Adipose tissue (tissue), 3 donors: ENCODE measurements around the gene CEP128. TPM values are rescaled to one million over a fixed set of nuclear protein-coding genes. Genes with fewer than 3 reads are reported as not detected.

Source experiments
- H3K27ac ChIP-seq: one replicate; pipeline ENCODE4 v1.5.1; 2013; ENCODE audit warnings: low read depth, low read length
- WGBS, 3 donors: extraction: QIAGEN DNeasy Blood & Tissue Kit; methylation state at CpG; one replicate each; pipeline ENCODE4 v1.1.7; 2013; 5-methylcytosine and 5-hydroxymethylcytosine counted together
- polyA plus RNA-seq, 3 donors: library from polyadenylated mRNA; stranded (reverse); fragments of 200-250 nt; gene quantifications; one replicate each; pipeline ENCODE4 v1.2.3, GENCODE V29; 2013
- donor health status: healthy with polysubstance abuse.
- donor health status: Bipolar disorder and iron deficiency.
- donor health status: healthy.

CEP128 gene
- polyA plus RNA-seq, 3 donors = 0.64 to 1.9 (median 1.9) TPM

DNA sequence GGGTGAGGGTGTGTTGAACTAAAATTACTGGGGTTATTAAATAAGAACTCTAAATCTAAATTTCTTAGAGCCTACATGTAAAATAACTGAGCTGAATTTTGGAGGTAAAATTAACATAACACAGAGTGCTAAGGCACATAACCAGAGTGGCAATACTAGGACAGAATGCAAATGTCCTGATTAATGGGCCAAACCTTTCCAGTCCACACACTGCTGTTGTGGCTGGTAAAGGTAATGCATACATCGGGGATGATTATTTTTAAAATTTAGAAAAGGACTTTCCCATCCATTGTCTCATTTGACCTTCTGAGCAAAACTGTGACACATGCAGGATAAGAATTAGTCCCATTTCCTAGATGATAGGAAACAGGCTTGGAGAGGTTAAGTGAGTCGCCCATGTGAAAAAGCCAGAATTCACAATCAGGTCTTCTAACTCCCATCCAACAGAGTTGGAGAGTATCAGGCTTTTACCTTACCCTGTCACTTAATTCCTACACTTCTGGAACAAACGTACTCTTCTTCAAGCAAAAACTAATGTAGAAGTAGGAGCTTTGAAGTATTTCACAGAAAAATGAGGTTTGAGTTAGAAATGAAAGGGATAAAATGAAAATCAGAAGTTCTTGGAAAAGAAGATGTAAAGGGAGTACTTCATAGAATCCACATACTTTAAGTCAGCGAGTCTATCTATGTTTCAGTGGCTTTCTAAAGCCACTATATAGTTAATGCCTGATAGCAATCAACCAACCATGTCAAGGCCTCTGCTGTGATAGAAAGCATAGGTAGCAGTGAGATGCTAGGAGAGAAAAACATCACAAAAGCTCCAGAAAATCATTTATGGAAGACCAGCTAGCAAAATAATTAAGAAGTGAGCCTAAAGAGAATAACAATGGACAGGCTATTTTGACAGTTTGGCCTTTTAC is 395.3 kb downstream of the CEP128 start:
- no peak overlapping the region for H3K27ac ChIP-seq
- WGBS, 3 donors = 83 to 88% (median 84%) methylated on average over 4 of the region's 4 CpGs

DNA sequence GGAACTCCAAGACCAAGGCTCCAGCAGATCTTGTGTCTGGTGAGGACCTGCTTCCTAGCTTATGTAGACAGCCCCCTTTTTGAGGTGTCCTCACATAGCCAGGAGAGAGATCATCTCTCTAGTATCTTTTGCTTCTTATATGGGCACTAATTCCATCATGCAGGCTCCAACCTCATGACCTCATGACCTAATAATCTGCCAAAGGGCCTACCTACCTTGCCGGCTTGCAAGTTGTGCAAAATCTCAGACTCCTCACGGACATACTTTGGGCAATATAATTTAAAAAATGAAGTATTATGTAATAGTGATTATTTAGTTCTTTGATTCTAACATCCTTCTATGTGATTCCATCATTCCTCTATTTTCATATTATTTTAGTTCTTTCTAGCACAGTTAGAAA is 397.2 kb downstream of the CEP128 start:
- no peak overlapping the region for H3K27ac ChIP-seq
- 91 to 94% (median 94%) methylated on average over 2 of the region's 2 CpGs for WGBS, 3 donors

DNA sequence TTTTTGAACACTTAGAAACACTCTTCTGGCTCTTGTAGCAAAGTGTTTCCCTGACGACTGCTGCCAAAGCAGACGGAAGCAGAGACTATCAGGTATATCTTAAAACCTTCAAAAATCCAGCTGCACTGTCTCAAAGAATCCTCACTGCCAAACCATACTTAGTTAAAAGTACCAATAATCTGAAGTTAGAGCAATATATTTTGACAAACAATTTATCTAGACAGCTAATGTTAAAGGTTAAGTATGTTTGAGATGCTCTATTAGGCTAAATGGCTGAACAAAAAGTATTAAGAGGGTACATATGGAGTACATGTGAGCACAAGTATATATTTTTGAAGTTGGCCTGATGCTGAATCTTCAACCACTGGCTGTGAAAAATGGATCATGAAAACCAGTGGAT is 398.3 kb downstream of the CEP128 start:
- 75 to 90% (median 75%) methylated on average over 2 of the region's 2 CpGs for WGBS, 3 donors
- H3K27ac ChIP-seq = no peak overlapping the region

DNA sequence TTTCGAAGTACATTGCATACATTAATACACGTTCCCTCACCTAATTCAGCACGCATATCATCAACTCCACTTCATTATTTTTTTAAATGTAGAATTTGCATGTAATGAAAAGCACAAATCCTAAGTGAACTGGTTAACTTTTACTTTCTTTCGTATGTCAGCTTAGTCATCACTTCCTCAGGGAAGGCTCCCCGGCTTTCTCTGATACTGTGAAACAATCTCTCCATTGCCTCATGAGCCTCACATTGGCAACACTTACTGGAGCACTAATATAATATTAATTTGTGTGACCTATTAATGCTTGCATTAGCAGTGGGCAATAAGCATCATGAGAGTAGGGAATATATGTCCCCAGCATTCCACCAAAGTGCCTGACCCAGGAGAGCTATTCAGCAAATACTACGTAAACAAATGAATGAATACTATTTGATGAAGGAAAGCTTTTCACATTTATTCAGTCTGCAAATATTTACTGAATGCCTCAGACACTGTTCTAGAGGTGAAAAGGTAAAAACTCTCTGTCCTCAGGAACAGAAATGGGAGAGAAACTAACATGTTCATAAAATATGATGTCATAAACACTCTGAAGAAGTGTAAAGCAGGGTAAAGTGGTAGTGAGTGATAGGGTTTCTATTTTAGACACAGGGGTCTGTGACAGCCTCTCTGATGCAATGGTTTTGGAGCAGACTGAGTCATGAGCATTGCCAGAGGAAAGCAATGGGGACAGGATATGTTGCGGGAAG is 402.7 kb downstream of the CEP128 start:
- no peak overlapping the region for H3K27ac ChIP-seq

DNA sequence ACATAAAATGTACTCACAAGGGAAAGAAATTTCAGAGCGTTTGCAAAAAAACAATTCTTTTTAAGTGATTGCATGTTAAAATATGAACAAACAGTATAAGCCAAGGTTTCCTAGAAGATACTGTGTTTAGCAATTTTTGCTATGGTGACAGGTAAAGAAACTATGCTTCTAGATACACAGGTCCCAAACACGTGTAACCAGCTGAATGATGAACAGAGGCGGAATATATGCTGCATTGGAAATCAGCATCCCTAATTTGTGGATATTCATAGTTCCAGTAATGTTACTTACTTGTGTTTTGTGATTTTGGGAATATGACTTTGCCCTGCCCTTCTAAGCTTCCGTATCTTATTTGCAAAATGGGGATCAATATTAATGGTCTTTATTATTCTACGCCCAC is 403.9 kb downstream of the CEP128 start:
- no peak overlapping the region for H3K27ac ChIP-seq
- 91 to 94% (median 93%) methylated on average over 5 of the region's 5 CpGs for WGBS, 3 donors

More for the DNA sequence above, 402.7 kb downstream of the CEP128 start:
- WGBS, 3 donors = 93 to 95% (median 93%) methylated on average over 7 of the region's 7 CpGs

DNA sequence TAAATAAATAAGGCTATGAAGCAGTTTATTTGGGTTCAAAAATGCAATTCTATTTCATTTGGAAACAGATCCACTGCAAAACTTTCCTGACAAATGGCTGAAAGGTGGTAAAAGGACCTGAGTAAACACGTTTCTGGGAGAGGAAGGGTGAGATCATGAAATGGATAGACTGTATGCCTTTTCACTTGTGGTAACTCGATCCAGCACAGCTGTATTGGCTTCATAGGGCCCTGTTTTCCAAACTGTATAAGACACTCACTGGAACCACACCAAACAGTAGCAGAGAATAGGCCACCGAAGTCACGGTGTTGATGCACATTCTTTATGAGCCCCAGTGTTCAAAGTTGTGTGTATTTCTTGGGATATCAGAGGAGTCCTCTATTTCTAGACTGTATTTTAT is 405.1 kb downstream of the CEP128 start:
- H3K27ac ChIP-seq = no peak overlapping the region
- 72 to 83% (median 82%) methylated on average over 4 of the region's 4 CpGs for WGBS, 3 donors

DNA sequence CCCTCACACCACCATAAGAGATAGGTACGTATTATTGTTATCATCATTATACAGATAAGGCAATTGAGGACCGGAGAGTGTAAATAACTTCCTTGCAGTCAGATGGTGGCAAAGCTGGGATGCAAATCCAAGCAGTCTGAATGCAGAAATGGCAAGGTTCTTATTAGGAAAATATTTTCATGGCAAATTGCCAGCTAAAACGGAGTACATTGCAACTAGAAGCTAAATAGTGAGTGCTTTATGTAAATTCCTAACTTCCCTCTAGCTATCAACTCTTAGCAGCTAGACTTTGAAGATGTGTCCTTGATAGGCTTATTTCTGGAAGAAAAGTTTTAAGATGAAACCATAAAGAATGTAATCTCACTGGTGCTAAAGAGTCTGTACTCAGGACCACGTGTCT is 406.4 kb downstream of the CEP128 start:
- H3K27ac ChIP-seq = no peak overlapping the region
- WGBS, 3 donors = 48 to 71% (median 67%) methylated on average over 4 of the region's 4 CpGs

DNA sequence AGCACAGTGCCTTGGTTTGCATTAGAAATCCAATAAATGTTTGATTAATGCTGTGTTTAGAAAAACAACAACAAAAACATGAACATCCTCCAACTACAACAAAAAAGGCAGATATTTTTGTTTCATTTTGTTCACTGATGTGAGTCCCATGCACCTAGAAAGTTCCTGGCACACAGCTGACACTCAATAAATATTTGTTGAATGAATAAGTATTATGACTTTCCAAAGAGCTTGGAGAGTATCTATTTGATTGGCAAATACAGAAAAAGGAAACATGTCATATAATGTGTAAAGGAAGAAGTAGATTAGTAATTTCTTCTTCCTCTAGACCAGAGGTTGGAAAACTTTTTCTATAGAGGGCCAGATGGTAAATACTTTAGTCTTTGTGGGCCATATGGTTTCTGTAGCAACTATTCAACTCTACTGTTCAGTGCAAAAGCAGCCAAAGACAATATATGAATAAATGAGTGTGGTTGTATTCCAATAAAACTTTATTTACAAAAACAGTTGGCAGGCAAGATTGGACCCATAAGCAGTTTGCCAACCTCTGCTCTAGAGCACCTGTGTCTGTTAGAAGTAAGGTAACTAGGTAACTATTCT is 417.9 kb downstream of the CEP128 start:
- H3K27ac ChIP-seq = no peak overlapping the region

DNA sequence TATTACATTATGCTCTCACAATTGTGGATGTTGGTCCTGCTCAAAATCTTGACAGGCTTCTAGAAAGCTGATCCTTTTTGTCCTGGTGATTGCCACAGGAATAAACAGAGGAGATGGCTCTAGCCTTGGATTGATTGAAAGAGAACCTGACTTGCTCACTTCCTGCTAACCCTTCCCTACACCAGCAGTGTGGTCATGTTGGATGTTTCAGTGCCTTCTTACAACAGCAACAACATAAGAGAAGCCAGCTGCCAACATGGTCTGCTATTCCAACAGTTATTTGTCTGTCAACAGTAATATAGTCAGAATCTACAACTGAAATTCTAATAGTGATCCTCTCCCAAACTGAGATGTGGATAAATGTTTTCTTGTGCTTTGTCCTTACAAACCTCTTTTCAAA is 418.6 kb downstream of the CEP128 start:
- H3K27ac ChIP-seq = no peak overlapping the region

DNA sequence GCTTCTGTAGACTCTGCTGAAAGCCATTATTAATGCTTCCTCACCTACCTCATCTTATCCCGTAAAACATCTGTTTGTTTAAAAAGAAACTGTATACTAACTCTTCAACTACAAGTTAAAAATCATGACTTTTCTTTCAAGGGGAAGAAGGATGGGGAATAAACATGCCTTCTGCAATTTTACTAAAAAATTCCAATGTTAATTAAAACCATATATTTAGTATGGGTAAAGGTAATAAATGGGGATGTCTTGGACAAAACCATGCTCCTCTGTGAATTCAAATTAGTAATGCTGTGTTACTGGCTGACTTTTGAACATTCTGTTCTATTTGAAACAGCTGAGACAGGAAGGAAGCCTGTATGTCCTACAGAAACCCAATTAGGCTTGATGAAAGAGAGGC is 419.1 kb downstream of the CEP128 start:
- WGBS, 3 donors = 79 to 86% (median 84%) methylated on average over 1 of the region's 1 CpG

DNA sequence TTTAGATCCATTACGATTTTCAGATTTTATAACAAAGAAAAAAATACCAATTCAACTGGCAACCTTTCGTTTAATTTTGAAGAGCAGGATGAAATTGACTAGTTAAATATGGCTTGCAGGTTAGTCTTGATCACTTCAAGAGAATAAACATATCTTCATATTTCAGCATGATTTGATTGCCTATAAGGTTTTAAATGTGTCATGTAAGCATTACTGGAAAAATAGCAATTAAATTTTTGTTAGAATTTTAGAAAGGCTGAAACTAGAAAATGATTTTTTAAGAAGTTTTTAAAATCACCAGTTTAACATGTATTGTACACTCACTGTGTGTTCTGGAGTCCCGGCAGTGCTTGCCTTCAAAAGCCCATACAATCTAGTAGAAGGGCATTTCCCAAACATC is 420.1 kb downstream of the CEP128 start:
- no peak overlapping the region for H3K27ac ChIP-seq
- WGBS, 3 donors = 92 to 97% (median 94%) methylated on average over 3 of the region's 3 CpGs

More for the DNA sequence above, 419.1 kb downstream of the CEP128 start:
- H3K27ac ChIP-seq = no peak overlapping the region

DNA sequence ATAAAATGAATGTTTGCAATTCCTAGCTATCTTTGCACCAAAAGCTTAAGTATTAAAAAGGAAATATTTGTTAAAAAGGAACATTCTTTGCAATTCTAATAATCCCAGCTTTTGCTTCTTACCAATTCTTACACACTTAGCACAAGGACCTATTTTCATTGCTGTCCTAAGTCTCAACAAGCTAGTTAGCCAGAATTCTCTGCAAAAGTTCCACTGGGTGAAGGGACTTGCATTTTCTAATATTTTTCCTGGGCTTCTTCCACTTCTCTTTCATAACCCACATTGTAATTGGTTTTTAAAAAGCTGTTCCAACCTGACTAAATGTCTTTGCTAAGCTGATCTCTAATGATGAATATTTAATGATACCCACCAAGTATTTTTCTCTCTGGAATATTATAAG is 422.5 kb downstream of the CEP128 start:
- no peak overlapping the region for H3K27ac ChIP-seq

DNA sequence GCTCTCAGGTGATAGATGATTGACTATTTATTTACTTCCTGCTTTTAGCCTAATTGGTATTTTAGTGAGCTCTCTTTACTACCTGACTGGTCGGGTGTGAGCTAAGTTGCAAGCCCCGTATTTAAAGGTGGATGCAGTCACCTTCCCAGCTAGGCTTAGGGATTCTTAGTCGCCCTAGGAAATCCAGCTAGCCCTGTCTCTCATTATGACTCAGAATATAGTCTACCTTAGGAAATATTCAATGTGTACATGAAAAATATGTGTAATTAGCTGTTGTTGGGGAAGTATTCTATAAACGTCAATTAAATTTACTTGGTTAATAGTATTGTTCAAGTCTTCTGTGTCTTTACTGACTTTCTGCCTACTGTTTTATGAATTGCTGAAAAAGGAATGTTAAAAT is 423.4 kb downstream of the CEP128 start:
- WGBS, 3 donors = 79 to 95% (median 94%) methylated on average over 4 of the region's 4 CpGs

DNA sequence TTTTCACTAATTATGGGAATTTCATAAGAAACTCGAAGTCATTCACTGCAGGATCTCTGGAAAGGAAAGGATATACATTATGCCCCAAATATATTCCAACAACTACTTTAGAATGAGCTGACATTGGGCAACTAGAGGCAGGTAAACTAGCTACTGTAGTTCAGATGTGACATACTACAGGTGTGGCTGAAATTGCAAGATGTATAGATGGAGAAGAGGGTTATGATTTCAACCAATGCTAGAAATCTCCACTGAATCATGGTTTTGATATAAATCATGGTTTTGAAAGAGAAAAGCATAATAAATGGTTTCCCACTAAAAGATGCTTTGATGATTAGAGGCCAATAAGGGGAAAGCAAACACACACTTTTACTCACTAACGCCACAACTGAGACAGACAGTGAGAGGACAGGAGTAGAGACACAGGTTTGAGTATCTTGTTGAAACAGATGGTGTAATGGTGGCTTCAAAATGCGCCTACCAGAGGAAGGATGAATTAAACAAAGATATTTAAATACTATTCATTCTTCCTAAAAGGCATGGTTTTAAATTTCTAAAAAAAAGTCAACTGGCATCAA is 434.2 kb downstream of the CEP128 start:
- WGBS, 3 donors = 88 to 95% (median 93%) methylated on average over 3 of the region's 3 CpGs
- no peak overlapping the region for H3K27ac ChIP-seq

More for the DNA sequence above, 423.4 kb downstream of the CEP128 start:
- H3K27ac ChIP-seq = no peak overlapping the region

DNA sequence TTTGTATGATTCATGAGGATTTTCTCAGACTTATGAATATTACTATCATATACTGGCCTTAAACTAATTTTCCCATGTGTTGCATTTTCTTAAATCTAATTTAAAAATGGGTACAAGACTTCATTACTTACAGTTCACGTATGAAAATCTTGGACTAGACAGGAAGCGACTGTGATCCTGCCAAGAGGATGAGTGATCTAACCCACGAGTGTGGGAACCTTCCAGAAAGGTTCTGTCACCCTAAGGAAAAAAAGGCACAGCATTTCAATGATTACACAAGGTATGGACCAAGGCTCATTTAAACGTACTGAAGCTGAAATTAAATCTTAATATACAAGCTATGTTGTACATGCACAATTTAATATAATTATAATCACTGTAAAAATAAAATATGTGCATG is 436.8 kb downstream of the CEP128 start:
- no peak overlapping the region for H3K27ac ChIP-seq
- 81 to 83% (median 82%) methylated on average over 4 of the region's 4 CpGs for WGBS, 3 donors

DNA sequence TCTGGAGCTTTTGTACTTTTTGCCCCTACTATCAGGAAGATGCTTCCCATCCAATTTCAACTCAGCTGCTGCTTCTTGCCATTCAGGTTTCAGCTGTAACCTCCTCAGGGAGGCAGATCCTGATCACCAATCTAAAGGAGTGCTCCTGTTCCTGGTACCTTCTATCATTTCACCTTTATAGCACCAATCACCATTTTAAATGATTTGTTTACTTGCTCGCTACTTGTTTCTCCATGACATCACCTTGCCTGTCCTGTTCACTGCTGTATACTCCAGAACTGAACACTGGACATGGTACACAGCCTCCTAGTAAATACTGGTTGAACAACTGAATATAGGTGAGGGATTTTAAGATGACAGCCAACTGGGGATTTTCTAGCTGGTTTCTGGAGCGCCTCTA is 443.0 kb downstream of the CEP128 start:
- WGBS, 3 donors = 97% methylated on average over 2 of the region's 2 CpGs

DNA sequence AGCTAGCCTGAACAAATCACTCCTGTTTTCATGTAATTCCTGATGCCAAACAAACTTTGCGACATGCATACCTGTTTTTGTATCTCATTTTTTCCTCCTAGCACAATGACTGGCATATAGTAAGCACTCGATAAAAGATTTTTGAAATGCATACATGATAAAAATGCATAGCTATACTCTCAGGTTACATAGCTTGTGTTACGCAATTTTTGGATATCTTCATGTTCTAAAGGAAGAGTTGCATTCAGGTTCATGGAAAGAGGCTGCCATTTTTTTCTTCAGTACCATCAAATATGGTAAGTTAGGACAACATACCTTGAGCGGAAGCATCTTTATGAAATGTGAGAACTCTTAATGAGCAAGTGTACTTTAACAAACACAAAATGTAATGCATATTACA is 445.4 kb downstream of the CEP128 start:
- WGBS, 3 donors = 96 to 98% (median 98%) methylated on average over 4 of the region's 4 CpGs
- no peak overlapping the region for H3K27ac ChIP-seq

More for the DNA sequence above, 443.0 kb downstream of the CEP128 start:
- no peak overlapping the region for H3K27ac ChIP-seq

DNA sequence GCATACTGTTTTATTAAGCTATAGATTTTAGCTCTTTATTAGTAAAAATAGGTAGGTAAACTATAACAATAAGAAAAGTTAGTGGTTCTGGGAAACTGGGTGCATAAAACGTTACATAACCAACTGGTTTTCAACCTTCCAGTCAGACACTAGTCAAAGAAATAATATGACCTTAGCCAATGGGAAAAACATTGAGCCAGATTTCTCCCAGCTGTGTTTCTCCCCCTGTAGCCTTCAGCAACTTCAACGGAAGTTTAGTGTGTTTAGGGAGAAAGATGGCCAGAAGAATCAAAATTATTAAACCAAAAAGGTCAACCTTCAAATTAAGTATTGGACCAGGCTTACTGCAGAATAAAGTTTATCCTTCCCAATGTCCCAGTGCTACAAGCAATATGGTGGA is 446.8 kb downstream of the CEP128 start:
- no peak overlapping the region for H3K27ac ChIP-seq
- 81 to 86% (median 83%) methylated on average over 2 of the region's 2 CpGs for WGBS, 3 donors

DNA sequence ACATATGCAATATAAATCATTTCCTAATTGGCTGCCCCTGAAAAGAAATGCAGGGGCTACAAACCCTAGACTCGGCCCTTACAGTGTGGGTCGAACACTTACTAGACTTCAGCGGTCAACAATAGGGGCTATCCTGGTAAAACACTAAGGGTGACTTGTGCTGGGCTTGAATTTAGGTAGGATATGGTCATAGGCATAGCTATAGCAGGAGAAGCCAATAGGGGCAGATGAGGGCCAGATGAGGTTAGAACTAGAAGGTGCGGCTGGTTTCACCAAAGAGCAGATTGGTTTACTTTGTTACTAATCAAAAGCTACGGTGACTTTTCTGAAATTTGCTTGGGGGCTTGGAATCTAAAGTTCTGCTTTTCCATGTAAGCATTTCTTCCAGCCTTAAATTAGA is 447.9 kb downstream of the CEP128 start:
- WGBS, 3 donors = 80 to 87% (median 86%) methylated on average over 5 of the region's 5 CpGs
- H3K27ac ChIP-seq = no peak overlapping the region
